Kidney (tissue), 14 donors: ENCODE results near the gene CLEC3B. TPM values are rescaled to one million over a fixed set of nuclear protein-coding genes. Genes with fewer than 3 reads are reported as not detected.

ENCODE experiments used
- DNase-seq, 5 donors: peaks; one replicate each; pipeline ENCODE4 v3.0.0-alpha.2; 2013 to 2020
- FAIRE-seq: peaks from 2 replicates; lab custom pipeline; 2012; peaks lifted over from hg19 to GRCh38; lab: Jason Lieb, UNC
- H3K27ac ChIP-seq, 2 donors: one replicate each; pipeline ENCODE4 v1.7.0; 2013; ENCODE audit warnings: low read depth in 2 of 2, low read length in 2 of 2, inconsistent platforms in 1 of 2
- H3K27me3 ChIP-seq: one replicate; pipeline ENCODE4 v1.7.1; 2013; ENCODE audit warnings: low read length, inconsistent platforms; ENCODE audit not compliant: control insufficient read depth, insufficient read depth
- H3K36me3 ChIP-seq, 3 donors: one replicate each; pipeline versions ENCODE4 v1.7.0 to v1.7.1; 2013; ENCODE audit warnings: low read length in 3 of 3, control low read depth in 1 of 3, inconsistent platforms in 1 of 3; ENCODE audit not compliant: insufficient read depth in 3 of 3, control insufficient read depth in 2 of 3
- H3K4me1 ChIP-seq, 3 donors: one replicate each; pipeline versions ENCODE4 v1.7.0 to v1.7.1; 2013; ENCODE audit warnings: low read length in 3 of 3, inconsistent platforms in 1 of 3, low read depth in 1 of 3; ENCODE audit not compliant: control insufficient read depth in 2 of 3, insufficient read depth in 2 of 3
- H3K4me3 ChIP-seq, 3 donors: one replicate each; pipeline versions ENCODE4 v1.7.0 to v1.8.1; 2013; ENCODE audit warnings: low read length in 3 of 3, control low read depth in 1 of 3, inconsistent platforms in 1 of 3
- H3K9ac ChIP-seq, 3 donors: one replicate each; pipeline versions ENCODE4 v1.7.0 to v1.7.1; 2013; ENCODE audit warnings: low read length in 3 of 3, control low read depth in 1 of 3, inconsistent platforms in 1 of 3
- H3K9me3 ChIP-seq, 3 donors: one replicate each; pipeline versions ENCODE4 v1.7.0 to v1.7.1; 2013; ENCODE audit warnings: low read length in 3 of 3, control low read depth in 1 of 3, inconsistent platforms in 1 of 3; ENCODE audit not compliant: control insufficient read depth in 2 of 3, insufficient read depth in 1 of 3
- intact Hi-C: fragments of 100-400 bp; cut with DNase I; formaldehyde crosslinking; loops from one replicate; pipeline ENCODE4 v1.11.1; 2022
- polyA plus RNA-seq: library from polyadenylated mRNA; stranded (reverse); fragments of 350-450 nt; fragmentation: Illumina TruSeq; extraction: RNeasy Lipid Tissue Mini Kit (QIAGEN cat#74804); gene quantifications from one replicate; pipeline ENCODE4 v1.2.3, GENCODE V29; 2014; ENCODE audit warnings: low read depth, low replicate concordance; ENCODE audit not compliant: insufficient read depth
- total RNA-seq: library from RNA; stranded (reverse); fragmentation: NEBNext Ultra II Directional; extraction: Animal tissue kit (Norgen Biotek cat#: 25700); gene quantifications from one replicate; pipeline ENCODE4 v1.2.1, GENCODE V29; 2021
- TF ChIP-seq, protein P1 (sequence below): IDR thresholded peaks from 3 replicates; pipeline ENCODE4 v1.5.1; 2012; ENCODE audit warnings: mild to moderate bottlenecking, moderate library complexity, borderline replicate concordance; ENCODE audit not compliant: insufficient read depth; ENCODE audit errors: extremely low read depth
- donor health status: control.
- donor health status: control.
- donor health status: control.
- donor health status: control.
- donor health status: control.
- donor health status: DM: yes; HTN: yes; CAD: no.
- donor health status: Normal renal cell carcinoma (clear cell type).

Gene CLEC3B
- total and polyA plus RNA-seq, 2 donors from 2014 or later: 45.3 to 284 TPM

DNA sequence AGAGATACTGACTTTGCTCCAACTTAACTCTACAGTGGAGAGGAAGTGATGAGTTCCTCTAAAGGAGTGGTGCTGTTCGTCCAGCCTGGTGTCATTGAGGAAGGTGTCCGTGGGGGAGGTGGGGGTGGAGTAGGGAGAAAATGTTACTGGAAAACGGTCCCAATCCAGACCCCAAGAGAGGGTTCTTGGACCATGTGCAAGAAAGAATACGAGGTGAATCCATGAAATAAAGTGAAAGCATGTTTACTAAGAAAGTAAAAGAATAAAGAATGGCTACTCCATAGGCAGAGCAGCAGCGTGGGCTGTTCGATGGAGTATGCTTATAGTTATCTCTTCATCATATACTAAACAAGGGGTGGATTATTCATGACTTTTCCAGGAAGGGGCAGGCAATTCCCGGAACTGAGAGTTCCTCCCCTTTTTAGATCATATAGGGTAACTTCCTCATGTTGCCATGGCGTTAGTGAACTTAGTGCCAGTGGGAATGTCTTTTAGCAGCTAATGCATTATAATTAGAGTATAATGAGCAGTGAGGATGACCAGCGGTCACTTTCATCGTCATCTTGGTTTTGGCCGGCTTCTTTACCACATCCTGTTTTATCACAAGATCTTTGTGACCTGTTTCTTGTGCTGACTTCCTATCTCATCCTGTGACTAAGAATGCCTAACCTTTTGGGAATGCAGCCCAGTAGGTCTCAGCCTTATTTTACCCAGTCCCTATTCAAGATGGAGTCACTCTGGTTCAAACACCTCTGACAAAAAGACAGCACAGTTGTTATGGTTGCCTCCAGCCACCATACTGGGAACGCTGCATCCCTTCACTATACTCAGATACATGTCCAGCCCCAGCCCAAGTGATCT is 38.6 kb downstream of the CLEC3B start:
- intact Hi-C loops: no loop called here
- H3K4me1 ChIP-seq: no peaks in the 10 kb centered on the region
- no peaks in the 10 kb centered on the region for H3K36me3 ChIP-seq
- no peaks in the 10 kb centered on the region for H3K9me3 ChIP-seq
- H3K27me3 ChIP-seq: no peaks in the 10 kb centered on the region
- FAIRE-seq: no peak
- no peak overlapping the region for H3K4me3 ChIP-seq
- H3K27ac ChIP-seq: peak overlapping the region in 1 of 2 donors; percentile 56
- H3K9ac ChIP-seq: no peak overlapping the region
- TF ChIP-seq, protein P1, sequence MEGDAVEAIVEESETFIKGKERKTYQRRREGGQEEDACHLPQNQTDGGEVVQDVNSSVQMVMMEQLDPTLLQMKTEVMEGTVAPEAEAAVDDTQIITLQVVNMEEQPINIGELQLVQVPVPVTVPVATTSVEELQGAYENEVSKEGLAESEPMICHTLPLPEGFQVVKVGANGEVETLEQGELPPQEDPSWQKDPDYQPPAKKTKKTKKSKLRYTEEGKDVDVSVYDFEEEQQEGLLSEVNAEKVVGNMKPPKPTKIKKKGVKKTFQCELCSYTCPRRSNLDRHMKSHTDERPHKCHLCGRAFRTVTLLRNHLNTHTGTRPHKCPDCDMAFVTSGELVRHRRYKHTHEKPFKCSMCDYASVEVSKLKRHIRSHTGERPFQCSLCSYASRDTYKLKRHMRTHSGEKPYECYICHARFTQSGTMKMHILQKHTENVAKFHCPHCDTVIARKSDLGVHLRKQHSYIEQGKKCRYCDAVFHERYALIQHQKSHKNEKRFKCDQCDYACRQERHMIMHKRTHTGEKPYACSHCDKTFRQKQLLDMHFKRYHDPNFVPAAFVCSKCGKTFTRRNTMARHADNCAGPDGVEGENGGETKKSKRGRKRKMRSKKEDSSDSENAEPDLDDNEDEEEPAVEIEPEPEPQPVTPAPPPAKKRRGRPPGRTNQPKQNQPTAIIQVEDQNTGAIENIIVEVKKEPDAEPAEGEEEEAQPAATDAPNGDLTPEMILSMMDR: no peak
- peak in 2 of 5 donors; percentile 18 to 54 for DNase-seq

DNA sequence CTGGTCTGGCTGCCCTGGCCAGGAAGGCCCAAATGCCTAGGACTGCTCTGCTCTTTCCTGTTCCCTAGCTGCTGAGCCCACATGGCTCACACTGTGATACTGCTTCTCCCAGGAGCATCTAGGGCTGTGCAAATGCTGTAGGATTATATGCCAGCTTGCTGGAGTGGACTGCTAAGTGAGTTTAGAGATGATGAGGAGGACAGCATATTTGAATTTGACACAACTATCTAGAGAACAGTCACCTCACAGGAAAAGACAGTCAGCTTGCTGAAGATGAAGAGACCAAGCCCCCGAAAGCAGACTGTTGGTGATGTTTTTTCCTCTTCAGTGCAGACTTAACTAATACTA is 39.2 kb downstream of the CLEC3B start:
- Histone ChIP-seq H3K27ac (peak overlapping the region in 1 of 2 donors; percentile 29), H3K4me3 (no peak overlapping the region), H3K9ac (no peak overlapping the region), H3K27me3 (no peaks in the 10 kb centered on the region), H3K4me1 (no peaks in the 10 kb centered on the region), H3K9me3 (no peaks in the 10 kb centered on the region), H3K36me3 (no peaks in the 10 kb centered on the region)
- intact Hi-C loops: no loop called here
- FAIRE-seq: no peak
- TF ChIP-seq, protein P1: no peak
- DNase-seq: no peak

DNA sequence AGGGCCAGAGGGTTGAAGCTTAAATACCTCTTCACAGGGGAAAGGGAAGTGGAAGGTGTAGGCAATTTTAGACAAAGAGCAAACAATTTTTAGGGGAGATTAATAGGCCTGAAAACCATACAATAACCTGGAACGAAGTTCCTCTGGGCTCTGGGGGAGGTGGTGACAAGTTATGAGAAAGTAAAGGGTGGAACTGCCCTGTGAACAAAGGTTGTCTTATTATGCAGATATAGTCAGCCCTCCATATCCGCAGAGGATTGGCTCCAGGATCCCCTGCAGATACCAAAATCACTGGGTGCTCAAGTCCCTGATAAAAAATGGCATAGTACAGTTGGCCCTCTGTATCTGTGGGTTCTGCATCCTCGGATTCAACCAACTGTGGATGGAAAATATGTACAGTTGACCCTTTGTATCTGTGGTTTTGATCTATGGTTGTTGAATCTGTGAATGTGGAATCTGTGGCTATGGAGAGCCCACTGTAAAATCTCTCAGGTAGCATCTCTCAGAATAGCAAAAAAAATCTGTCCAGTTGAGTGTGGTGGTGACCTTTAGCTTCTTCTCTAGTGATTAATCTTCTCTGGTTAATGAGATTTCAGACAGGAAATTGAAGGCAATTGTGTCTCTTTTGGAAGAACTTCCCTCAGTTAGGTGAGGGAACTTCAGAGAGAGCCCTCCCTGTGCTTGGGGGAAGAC is 40.2 kb downstream of the CLEC3B start:
- H3K27me3 ChIP-seq: no peaks in the 10 kb centered on the region
- no peak overlapping the region for H3K4me3 ChIP-seq
- H3K36me3 ChIP-seq: no peaks in the 10 kb centered on the region
- TF ChIP-seq, protein P1: no peak
- intact Hi-C loops: no loop called here
- peaks cover 0 to 3% (median 0%) of the 10 kb centered on the region in 3 donors for H3K9me3 ChIP-seq
- no peak for FAIRE-seq
- H3K9ac ChIP-seq: no peak overlapping the region
- no peak for DNase-seq
- H3K27ac ChIP-seq: no peak overlapping the region
- H3K4me1 ChIP-seq: no peaks in the 10 kb centered on the region
